Measurements from ENCODE around the gene NOP53.

NOP53 gene

DNA sequence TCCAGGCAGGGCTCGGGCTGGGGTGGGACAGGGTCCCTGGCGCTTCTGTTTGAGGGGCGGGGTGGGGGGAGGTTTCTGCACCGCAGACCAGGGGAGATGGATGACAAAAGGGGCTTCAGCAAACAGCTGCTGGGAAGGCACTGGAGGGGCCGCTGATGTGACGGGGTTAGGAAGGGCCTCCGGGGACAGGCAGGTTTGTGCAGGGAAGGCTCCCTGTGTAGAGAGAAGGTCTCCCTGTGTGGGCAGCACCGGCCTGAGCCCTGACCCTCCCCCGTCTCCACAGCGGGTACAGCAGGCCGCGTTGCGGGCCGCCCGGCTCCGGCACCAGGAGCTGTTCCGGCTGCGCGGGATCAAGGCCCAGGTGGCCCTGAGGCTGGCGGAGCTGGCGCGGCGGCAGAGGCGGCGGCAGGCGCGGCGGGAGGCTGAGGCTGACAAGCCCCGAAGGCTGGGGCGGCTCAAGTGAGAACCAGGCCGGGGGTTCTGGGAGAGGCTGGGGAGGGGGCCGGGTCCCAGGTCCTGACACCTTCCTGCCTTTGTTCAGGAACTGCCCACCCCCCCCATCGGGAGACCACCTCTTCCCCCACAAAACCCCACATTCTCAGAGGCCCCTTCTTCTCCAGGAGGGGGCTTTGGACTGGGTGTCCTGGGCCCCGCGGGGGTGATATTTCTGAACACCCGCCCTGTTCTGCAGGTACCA, 9.9 kb downstream of the NOP53 start:
- H2AFZ ChIP-seq (ENCODE audit: low read depth, low read length) = no peak overlapping the region
- no peaks in the 10 kb centered on the region for H3K9me3 ChIP-seq (ENCODE audit: insufficient read depth, low read length)
- peaks cover 77% of the 10 kb centered on the region for H3K36me3 ChIP-seq (replicated peaks; ENCODE audit: low read depth, low read length)
- no peaks in the 10 kb centered on the region for H3K27me3 ChIP-seq (ENCODE audit: low read depth, low read length)
- TF ChIP-seq, protein P1, sequence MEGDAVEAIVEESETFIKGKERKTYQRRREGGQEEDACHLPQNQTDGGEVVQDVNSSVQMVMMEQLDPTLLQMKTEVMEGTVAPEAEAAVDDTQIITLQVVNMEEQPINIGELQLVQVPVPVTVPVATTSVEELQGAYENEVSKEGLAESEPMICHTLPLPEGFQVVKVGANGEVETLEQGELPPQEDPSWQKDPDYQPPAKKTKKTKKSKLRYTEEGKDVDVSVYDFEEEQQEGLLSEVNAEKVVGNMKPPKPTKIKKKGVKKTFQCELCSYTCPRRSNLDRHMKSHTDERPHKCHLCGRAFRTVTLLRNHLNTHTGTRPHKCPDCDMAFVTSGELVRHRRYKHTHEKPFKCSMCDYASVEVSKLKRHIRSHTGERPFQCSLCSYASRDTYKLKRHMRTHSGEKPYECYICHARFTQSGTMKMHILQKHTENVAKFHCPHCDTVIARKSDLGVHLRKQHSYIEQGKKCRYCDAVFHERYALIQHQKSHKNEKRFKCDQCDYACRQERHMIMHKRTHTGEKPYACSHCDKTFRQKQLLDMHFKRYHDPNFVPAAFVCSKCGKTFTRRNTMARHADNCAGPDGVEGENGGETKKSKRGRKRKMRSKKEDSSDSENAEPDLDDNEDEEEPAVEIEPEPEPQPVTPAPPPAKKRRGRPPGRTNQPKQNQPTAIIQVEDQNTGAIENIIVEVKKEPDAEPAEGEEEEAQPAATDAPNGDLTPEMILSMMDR (IDR thresholded peaks at IDR 0.05; ENCODE audit: low read depth, low read length) = no peak
- TF ChIP-seq EZH2phosphoT487 (IDR thresholded peaks at IDR 0.05; ENCODE audit: low read depth) = no peak
- H3K4me3 ChIP-seq (ENCODE audit: low read length) = no peak overlapping the region
- H3K79me2 ChIP-seq (ENCODE audit: low read length) = peaks cover 12% of the 10 kb centered on the region; the same call in 1 of the 2 replicates
- peaks cover 8% of the 10 kb centered on the region; the same call in 1 of the 2 replicates for H4K20me1 ChIP-seq (ENCODE audit: insufficient read depth, low read length)
- H3K4me1 ChIP-seq (ENCODE audit: low read length) = peaks cover 6% of the 10 kb centered on the region
- no peak overlapping the region for H3K27ac ChIP-seq (ENCODE audit: low read length)
- no peak overlapping the region for H3K9ac ChIP-seq (ENCODE audit: low read length)
- H3K4me2 ChIP-seq (ENCODE audit: low read length) = no peak overlapping the region

- Histone ChIP-seq H3K36me3 (replicated peaks; ENCODE audit: low read depth, low read length) (peaks cover 76% of the 10 kb centered on the region), H3K4me2 (ENCODE audit: low read length) (no peak overlapping the region), H3K9me3 (ENCODE audit: insufficient read depth, low read length) (no peaks in the 10 kb centered on the region), H4K20me1 (ENCODE audit: insufficient read depth, low read length) (0 out of 2 replicates have a peak, but pooled peaks cover 3% of the 10 kb centered on the region), H3K27me3 (ENCODE audit: low read depth, low read length) (no peaks in the 10 kb centered on the region), H3K4me1 (ENCODE audit: low read length) (peaks cover 14% of the 10 kb centered on the region), H3K79me2 (ENCODE audit: low read length) (peaks cover 4% of the 10 kb centered on the region; the same call in 1 of the 2 replicates), H3K4me3 (ENCODE audit: low read length) (no peak overlapping the region), H2AFZ (ENCODE audit: low read depth, low read length) (no peak overlapping the region), H3K27ac (ENCODE audit: low read length) (no peak overlapping the region), H3K9ac (ENCODE audit: low read length) (no peak overlapping the region)
- TF ChIP-seq EZH2phosphoT487 (IDR thresholded peaks at IDR 0.05; ENCODE audit: low read depth) = no peak
- TF ChIP-seq, protein P1 (IDR thresholded peaks at IDR 0.05; ENCODE audit: low read depth, low read length) = no peak
Measured at GRCh38 chr19:47755762-47756626, 10.6 kb downstream of the NOP53 start.

- H3K36me3 ChIP-seq (replicated peaks; ENCODE audit: low read depth, low read length) = peaks cover 71% of the 10 kb centered on the region
- H3K4me2 ChIP-seq (ENCODE audit: low read length) = no peak overlapping the region
- no peak overlapping the region for H3K27ac ChIP-seq (ENCODE audit: low read length)
- TF ChIP-seq EZH2phosphoT487 (IDR thresholded peaks at IDR 0.05; ENCODE audit: low read depth) = no peak
- TF ChIP-seq, protein P1 (IDR thresholded peaks at IDR 0.05; ENCODE audit: low read depth, low read length) = no peak
- H2AFZ ChIP-seq (ENCODE audit: low read depth, low read length) = no peak overlapping the region
- H3K79me2 ChIP-seq (ENCODE audit: low read length) = 0 out of 2 replicates have a peak, but pooled peaks cover 3% of the 10 kb centered on the region
- no peak overlapping the region for H3K4me3 ChIP-seq (ENCODE audit: low read length)
- H3K27me3 ChIP-seq (ENCODE audit: low read depth, low read length) = no peaks in the 10 kb centered on the region
- H3K9ac ChIP-seq (ENCODE audit: low read length) = no peak overlapping the region
- H3K9me3 ChIP-seq (ENCODE audit: insufficient read depth, low read length) = no peaks in the 10 kb centered on the region
- H4K20me1 ChIP-seq (ENCODE audit: insufficient read depth, low read length) = 0 out of 2 replicates have a peak, but pooled peaks cover 3% of the 10 kb centered on the region
- peaks cover 19% of the 10 kb centered on the region for H3K4me1 ChIP-seq (ENCODE audit: low read length)
Measured at GRCh38 chr19:47756627-47756929, 11.2 kb downstream of the NOP53 start.

Data from OCI-LY3 (cell line).